Measurements from ENCODE around the gene CRISP1. TPM values are rescaled to one million over a fixed set of nuclear protein-coding genes. Genes with fewer than 3 reads are reported as not detected.

CRISP1 gene
- total RNA-seq (2021; fragmentation: NEBNext Ultra II Directional; extraction: Animal tissue kit (Norgen Biotek cat#: 25700)): not detected in 2 replicates
- not detected in 2 replicates for polyA plus RNA-seq (2011; rRNA removed)
- polyA plus RNA-seq (2011; cell fraction: cytosol; rRNA removed): not detected
- polyA plus RNA-seq (2011; cell fraction: nucleus; rRNA removed): not detected
- not detected in 4 replicates for polyA plus RNA-seq (2012, experiment 1 of 2)
- not detected for polyA plus RNA-seq (2012, experiment 2 of 2)
- not detected for polyA plus RNA-seq (2013, experiment 1 of 2)
- polyA plus RNA-seq (2013, experiment 2 of 2): not detected
- not detected in 2 replicates for polyA minus RNA-seq (2011; rRNA and poly(A)+ RNA removed)
- polyA minus RNA-seq (2011; cell fraction: cytosol; rRNA and poly(A)+ RNA removed): not detected
- not detected for polyA minus RNA-seq (2011; cell fraction: nucleus; rRNA and poly(A)+ RNA removed)
- long read RNA-seq, experiment 1: 0 reads
- long read RNA-seq, experiment 2: 0 reads

DNA sequence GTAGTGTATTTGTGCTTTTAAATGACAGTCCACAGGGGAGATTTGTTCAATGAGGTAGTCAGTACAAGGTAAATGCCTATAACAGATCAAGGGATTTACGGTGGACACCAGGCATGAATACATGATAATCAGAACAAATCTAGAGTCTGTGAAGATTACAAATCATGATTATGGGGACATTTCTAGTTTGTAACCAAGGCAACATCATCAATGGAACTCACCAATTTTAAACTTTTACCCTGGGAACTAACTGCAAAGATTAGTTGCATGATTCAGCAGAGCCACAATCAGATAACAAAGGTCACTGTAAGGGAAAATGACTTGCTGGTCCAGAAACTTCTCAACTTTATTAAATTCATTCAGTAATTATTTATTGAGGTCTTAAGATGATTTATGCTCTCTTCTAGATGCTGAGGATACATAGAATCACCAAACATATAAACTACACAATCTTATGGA lies at the start of gene CRISP1:
TSS of gene CRISP1 (minus strand) at position 51 of the 459 bp plus-strand sequence. CDS start 9,135 bp downstream, outside the sequence.
- H2BK120ac ChIP-seq (replicated peaks; ENCODE audit: low read depth, low read length): no peak within 1 kb of the TSS
- no peaks in the 10 kb centered on the region for H3K9me3 ChIP-seq (ENCODE audit: insufficient read depth in 2 of 2, low read depth in 1 of 2, low read length in 1 of 2)
- H2BK20ac ChIP-seq (ENCODE audit: low read length): no peak within 1 kb of the TSS
- H4K5ac ChIP-seq (ENCODE audit: insufficient read length, low read depth, low read length): no peak within 1 kb of the TSS
- no peaks in the 10 kb centered on the region for H4K20me1 ChIP-seq (replicated peaks in 1 of 2; ENCODE audit: control insufficient read depth in 1 of 2, insufficient read depth in 2 of 2, low read length in 2 of 2)
- no peaks in the 10 kb centered on the region for H3K36me3 ChIP-seq (ENCODE audit: control insufficient read depth in 2 of 4, insufficient read depth in 4 of 4, low read length in 3 of 4)
- no peak within 1 kb of the TSS for H3K27ac ChIP-seq (ENCODE audit: low read depth, low read length)
- no peaks in the 10 kb centered on the region for H3K4me1 ChIP-seq (replicated peaks in 1 of 4; ENCODE audit: control insufficient read depth in 3 of 4, insufficient read depth in 4 of 4, low read length in 3 of 4)
- DNase-seq (ENCODE audit: low read depth in 1 of 2, low spot score in 2 of 2) (no peak), FAIRE-seq (no peak)
- no peak within 1 kb of the TSS for H3K14ac ChIP-seq (ENCODE audit: insufficient read length)
- CTCF ChIA-PET (ENCODE audit: partially characterized antibody): no interaction called here
- H4K91ac ChIP-seq (replicated peaks; ENCODE audit: insufficient read length, low read length): no peak within 1 kb of the TSS
- no peak within 1 kb of the TSS for H4K8ac ChIP-seq (ENCODE audit: extremely low read depth, insufficient read depth, low read length)
- no peaks in the 10 kb centered on the region for H3K27me3 ChIP-seq (replicated peaks in 1 of 4; ENCODE audit: control insufficient read depth in 3 of 4, extremely low read depth in 1 of 4, insufficient read depth in 3 of 4, low read length in 3 of 4)
- H2BK12ac ChIP-seq (ENCODE audit: low read depth, low read length): no peak within 1 kb of the TSS
- no peaks in the 10 kb centered on the region for H3K23me2 ChIP-seq (ENCODE audit: low read depth, low read length)
- no peak within 1 kb of the TSS for H3K4me2 ChIP-seq (ENCODE audit: insufficient read depth in 1 of 2, low read depth in 2 of 2, low read length in 2 of 2)
- no peaks in the 10 kb centered on the region for H3K79me2 ChIP-seq (ENCODE audit: control insufficient read depth in 1 of 2, insufficient read depth in 2 of 2, low read length in 2 of 2)
- no peak within 1 kb of the TSS for H2AK5ac ChIP-seq (ENCODE audit: low read depth, low read length)
- 0 out of 2 replicates have a peak within 1 kb of the TSS, but pooled peaks have one; percentile 45 for H2AFZ ChIP-seq (ENCODE audit: low read length)
- no peak within 1 kb of the TSS for H3K4ac ChIP-seq (replicated peaks; ENCODE audit: insufficient read length, low read depth, low read length)
- H2BK5ac ChIP-seq (ENCODE audit: low read depth, low read length): no peak within 1 kb of the TSS
- no peaks in the 10 kb centered on the region for H3K79me1 ChIP-seq (ENCODE audit: low read depth, low read length)
- no peak within 1 kb of the TSS for H3K4me3 ChIP-seq (ENCODE audit: extremely low read depth in 1 of 4, insufficient read depth in 2 of 4, low read depth in 3 of 4, low read length in 4 of 4)
- H3K9ac ChIP-seq (replicated peaks in 1 of 4; ENCODE audit: extremely low read depth in 1 of 4, low read depth in 3 of 4, low read length in 3 of 4): no peak within 1 kb of the TSS
- no peak within 1 kb of the TSS for H2BK15ac ChIP-seq (ENCODE audit: low read length)
- TF ChIP-seq SIN3A (conservative IDR thresholded peaks at IDR 0.05 in 1 of 2, IDR thresholded peaks at IDR 0.05 in 1 of 2; ENCODE audit: low read depth in 1 of 2, low read length in 2 of 2) (no peak), NRF1 (IDR thresholded peaks at IDR 0.05; ENCODE audit: low read depth, low read length) (no peak), BACH1 (IDR thresholded peaks at IDR 0.05; ENCODE audit: low read length) (no peak), RFX5 (IDR thresholded peaks at IDR 0.05; ENCODE audit: borderline replicate concordance, low read depth, low read length) (no peak), SUZ12 (IDR thresholded peaks at IDR 0.05; ENCODE audit: low read length) (no peak), KDM1A (IDR thresholded peaks at IDR 0.05; ENCODE audit: borderline replicate concordance, low read length) (no peak), ATF3 (IDR thresholded peaks at IDR 0.05; ENCODE audit: insufficient read depth, low read depth, low read length) (no peak), HDAC6 (IDR thresholded peaks at IDR 0.05; ENCODE audit: low read depth, low read length) (no peak)
- H3K23ac ChIP-seq (ENCODE audit: insufficient read length): no peak within 1 kb of the TSS
- H3K18ac ChIP-seq (ENCODE audit: extremely low read depth, low read length): no peak within 1 kb of the TSS
- no peak within 1 kb of the TSS for H3K56ac ChIP-seq (replicated peaks; ENCODE audit: insufficient read length, low read depth, low read length)
- POLR2A ChIA-PET (ENCODE audit: partially characterized antibody): no interaction called here
- 100% methylated on average over 1 of the region's 1 CpG; no CpG with 5 or more reads in 1 of the 2 experiments for WGBS, 2 experiments (ENCODE audit: extremely low coverage in 1 of 2, insufficient coverage in 1 of 2, insufficient read length in 1 of 2, insufficient replicate concordance in 2 of 2, low coverage in 1 of 2, low lambda C conversion rate in 2 of 2, missing lambda C conversion rate in 1 of 2)

Measured in H1 (cell line).